GM18520 (cell line): Measurements from ENCODE around the gene CGB8.
"Not testable (repeated sequence)": the region's sequence is repeated elsewhere in the genome, so short reads cannot be mapped to it uniquely, and the experiment has no call there.

Experiments used
- ATAC-seq: cut with Tn5 transposase; IDR thresholded peaks from one replicate; pipeline ENCODE4 v1.9.1; 2021; ENCODE audit not compliant: unreplicated experiment

Gene CGB8

GRCh38 chr19:49031642-49032301 is 17.1 kb downstream of the CGB8 start, which contains the start of gene CGB2:
CGB2 (plus strand) TSS chr19:49031890; CDS start chr19:49032096, 206 bp downstream.
- not testable (repeated sequence) for ATAC-seq

- not testable (repeated sequence) for ATAC-seq
Measured at GRCh38 chr19:49030323-49030722, 18.6 kb downstream of the CGB8 start.

GRCh38 chr19:49029749-49030148 is 19.2 kb downstream of the CGB8 start:
- not testable (repeated sequence) for ATAC-seq

GRCh38 chr19:49028686-49029085 is 20.2 kb downstream of the CGB8 start:
- ATAC-seq, result not testable (repeated sequence)

GRCh38 chr19:49025599-49025998 is 23.3 kb downstream of the CGB8 start:
- not testable (repeated sequence) for ATAC-seq

- not testable (repeated sequence) for ATAC-seq
Measured at GRCh38 chr19:49025088-49025487, 23.8 kb downstream of the CGB8 start.

GRCh38 chr19:49024233-49024632 is 24.7 kb downstream of the CGB8 start, which contains the start of gene CGB3:
CGB3 (minus strand) TSS chr19:49024333; CDS start chr19:49023971, 362 bp downstream.
- ATAC-seq, result not testable (repeated sequence)

GRCh38 chr19:49022116-49022515 is 26.8 kb downstream of the CGB8 start:
- ATAC-seq, result no peak

GRCh38 chr19:49020931-49021895 is 27.7 kb downstream of the CGB8 start:
- ATAC-seq, result no peak

- ATAC-seq, result no peak
Measured at GRCh38 chr19:49020342-49020741, 28.6 kb downstream of the CGB8 start.

- ATAC-seq, result no peak
Measured at GRCh38 chr19:49019242-49019932, 29.5 kb downstream of the CGB8 start.

- ATAC-seq, result not testable (repeated sequence)
Measured at GRCh38 chr19:49018388-49019241, 30.3 kb downstream of the CGB8 start.

GRCh38 chr19:49017666-49018351 is 31.1 kb downstream of the CGB8 start:
- no peak for ATAC-seq

- ATAC-seq, result no peak
Measured at GRCh38 chr19:49017041-49017665, 31.8 kb downstream of the CGB8 start, which contains the start of gene LHB. LHB (minus strand) TSS chr19:49017091; CDS start chr19:49017081, 10 bp downstream.

GRCh38 chr19:49016067-49016839 is 32.7 kb downstream of the CGB8 start:
- ATAC-seq, result no peak

GRCh38 chr19:49014870-49015255 is 34.0 kb downstream of the CGB8 start:
- no peak for ATAC-seq

- no peak for ATAC-seq
Measured at GRCh38 chr19:49014123-49014869, 34.6 kb downstream of the CGB8 start.

- no peak for ATAC-seq
Measured at GRCh38 chr19:49011194-49011593, 37.7 kb downstream of the CGB8 start.
